A673 (cell line): Measurements from ENCODE around the gene PCSK7. TPM values are rescaled to one million over a fixed set of nuclear protein-coding genes. Genes with fewer than 3 reads are reported as not detected.
"Not testable (repeated sequence)": the region's sequence is repeated elsewhere in the genome, so short reads cannot be mapped to it uniquely, and the experiment has no call there.

Experiments used
- BruUV-seq: library from RNA; stranded (reverse); fragments of 400-500 nt; replicated peaks from 2 replicates; lab custom pipeline; 2021; lab: Mats Ljungman, UMichigan
- CTCF ChIA-PET: fragments of 300-600 bp; sonication (Branson Sonifier 250); formaldehyde crosslinking; loops from one replicate; lab custom pipeline; 2022; ENCODE audit warnings: antibody characterized with exemption; lab: Charles Lee
- POLR2A ChIA-PET: fragments of 300-600 bp; sonication (Branson Sonifier 250); formaldehyde crosslinking; loops from one replicate; lab custom pipeline; 2022; ENCODE audit warnings: antibody characterized with exemption; ENCODE audit not compliant: low non-redundant PET; lab: Charles Lee
- DNase-seq: peaks from one replicate; pipeline ENCODE4 v3.0.0-alpha.2; 2015; ENCODE audit warnings: low spot score
- H3K27ac ChIP-seq: fragments of 200-600 bp; sonication (generic); 2 replicates; pipeline ENCODE4 v1.5.1; 2016; ENCODE audit warnings: mixed run types, low read depth, mild to moderate bottlenecking, mixed read lengths, antibody characterized with exemption, low read length; ENCODE audit not compliant: poor library complexity, severe bottlenecking
- H3K27me3 ChIP-seq: fragments of 200-600 bp; sonication (generic); replicated peaks from 2 replicates; pipeline ENCODE4 v1.6.1; 2017; ENCODE audit warnings: mixed run types, low read depth, mild to moderate bottlenecking, mixed read lengths, antibody characterized with exemption, low read length; ENCODE audit not compliant: insufficient read depth, poor library complexity
- H3K36me3 ChIP-seq: fragments of 200-600 bp; sonication (generic); 2 replicates; pipeline ENCODE4 v1.6.1; 2016; ENCODE audit warnings: mixed run types, mild to moderate bottlenecking, mixed read lengths, antibody characterized with exemption, low read length; ENCODE audit not compliant: insufficient read depth, poor library complexity, severe bottlenecking
- H3K4me1 ChIP-seq: fragments of 200-600 bp; sonication (generic); 2 replicates; pipeline ENCODE4 v1.6.1; 2017; ENCODE audit warnings: mixed run types, mild to moderate bottlenecking, mixed read lengths, antibody characterized with exemption, low read length; ENCODE audit not compliant: insufficient read depth, poor library complexity, severe bottlenecking
- H3K4me3 ChIP-seq: fragments of 200-600 bp; sonication (generic); 2 replicates; pipeline ENCODE4 v1.5.1; 2016; ENCODE audit warnings: low read depth, mixed run types, mild to moderate bottlenecking, mixed read lengths, low read length; ENCODE audit not compliant: poor library complexity, severe bottlenecking
- H3K9me3 ChIP-seq: fragments of 200-600 bp; sonication (generic); 2 replicates; pipeline ENCODE4 v1.6.1; 2016; ENCODE audit warnings: mixed run types, low read depth, mild to moderate bottlenecking, mixed read lengths, antibody characterized with exemption, low read length; ENCODE audit not compliant: poor library complexity, severe bottlenecking
- CTCF ChIP-seq: fragments of 300-800, 200-600 bp; sonication (generic); conservative IDR thresholded peaks from 2 replicates; pipeline ENCODE4 v1.5.1; 2017; ENCODE audit warnings: low read depth, mild to moderate bottlenecking, antibody characterized with exemption, low read length, moderate library complexity, mixed read lengths
- EZH2 ChIP-seq: fragments of 200-600 bp; sonication (generic); IDR thresholded peaks from 2 replicates; pipeline ENCODE4 v1.6.1; 2017; ENCODE audit warnings: borderline replicate concordance, low read depth, mild to moderate bottlenecking, mixed read lengths, antibody characterized with exemption, low read length; ENCODE audit not compliant: poor library complexity, severe bottlenecking
- intact Hi-C: fragments of 100-400 bp; cut with micrococcal nuclease; formaldehyde crosslinking; loops from one replicate; pipeline ENCODE4 v1.10.0; 2022; ENCODE audit not compliant: unreplicated experiment
- total RNA-seq: library from RNA; stranded (reverse); gene quantifications from 2 replicates; pipeline ENCODE4 v1.2.3, GENCODE V29; 2021

The PCSK7 gene
- total RNA-seq, 1 experiment from 2014 or later, result 49.0 TPM

- no peaks in the 10 kb centered on the region for H3K27me3 ChIP-seq
- no peaks in the 10 kb centered on the region for H3K9me3 ChIP-seq
- CTCF ChIA-PET, result no interaction called here
- intact Hi-C loops, result no loop called here
- no TSS peak for BruUV-seq
- H3K4me1 ChIP-seq, result no peaks in the 10 kb centered on the region
- POLR2A ChIA-PET, result no interaction called here
- no peak overlapping the region for H3K27ac ChIP-seq
- no peak for DNase-seq
- H3K4me3 ChIP-seq, result no peak overlapping the region
- TF ChIP-seq EZH2 (no peak), CTCF (no peak)
- no peaks in the 10 kb centered on the region for H3K36me3 ChIP-seq
Measured at GRCh38 chr11:117210620-117211019, 21.3 kb downstream of the PCSK7 start.

GRCh38 chr11:117209351-117210125 is 22.3 kb downstream of the PCSK7 start:
- BruUV-seq, H3K4me3 ChIP-seq, H3K4me1 ChIP-seq, CTCF ChIA-PET, DNase-seq, H3K27ac ChIP-seq, H3K36me3 ChIP-seq, H3K9me3 ChIP-seq, H3K27me3 ChIP-seq, POLR2A ChIA-PET: not testable (repeated sequence)
- intact Hi-C loops, result loop anchor here (5.0 kb wide), 1 partner anchor 77 kb away; no protein-coding TSS in a partner anchor

- CTCF ChIA-PET, H3K27me3 ChIP-seq, H3K4me1 ChIP-seq, BruUV-seq, H3K4me3 ChIP-seq, DNase-seq, H3K9me3 ChIP-seq, H3K27ac ChIP-seq, POLR2A ChIA-PET, H3K36me3 ChIP-seq: not testable (repeated sequence)
- intact Hi-C loops, result loop anchor here (5.0 kb wide), 1 partner anchor 76 kb away; no protein-coding TSS in a partner anchor
Measured at GRCh38 chr11:117208710-117209109, 23.2 kb downstream of the PCSK7 start.

GRCh38 chr11:117207481-117207880 is 24.4 kb downstream of the PCSK7 start:
- POLR2A ChIA-PET, H3K27ac ChIP-seq, H3K9me3 ChIP-seq, DNase-seq, H3K4me3 ChIP-seq, BruUV-seq, H3K4me1 ChIP-seq, CTCF ChIA-PET, H3K27me3 ChIP-seq, H3K36me3 ChIP-seq: not testable (repeated sequence)
- intact Hi-C loops, result loop anchor here (5.0 kb wide), 1 partner anchor 75 kb away; no protein-coding TSS in a partner anchor

- H3K4me3 ChIP-seq, POLR2A ChIA-PET, H3K36me3 ChIP-seq, DNase-seq, H3K27ac ChIP-seq, H3K4me1 ChIP-seq, BruUV-seq, H3K27me3 ChIP-seq, H3K9me3 ChIP-seq, CTCF ChIA-PET: not testable (repeated sequence)
- intact Hi-C loops, result loop anchor here (5.0 kb wide), 1 partner anchor 75 kb away; no protein-coding TSS in a partner anchor
Measured at GRCh38 chr11:117206859-117207258, 25.0 kb downstream of the PCSK7 start.

GRCh38 chr11:117206111-117206510 is 25.8 kb downstream of the PCSK7 start:
- H3K9me3 ChIP-seq, POLR2A ChIA-PET, H3K4me1 ChIP-seq, BruUV-seq, H3K27ac ChIP-seq, DNase-seq, H3K27me3 ChIP-seq, CTCF ChIA-PET, H3K4me3 ChIP-seq, H3K36me3 ChIP-seq: not testable (repeated sequence)
- intact Hi-C loops, result loop anchor here (5.0 kb wide), 1 partner anchor 74 kb away; no protein-coding TSS in a partner anchor
